SH-SY5Y (cell line): ENCODE measurements around the gene CDS2.

Experiments used
- GATA2 ChIP-seq: IDR thresholded peaks from 2 replicates; pipeline ENCODE4 v1.6.1; 2011; ENCODE audit warnings: mild to moderate bottlenecking, low read depth, low read length
- GATA3 ChIP-seq: IDR thresholded peaks from 2 replicates; pipeline ENCODE4 v1.6.1; 2011; ENCODE audit warnings: low read depth, mild to moderate bottlenecking, low read length, moderate library complexity

DNA sequence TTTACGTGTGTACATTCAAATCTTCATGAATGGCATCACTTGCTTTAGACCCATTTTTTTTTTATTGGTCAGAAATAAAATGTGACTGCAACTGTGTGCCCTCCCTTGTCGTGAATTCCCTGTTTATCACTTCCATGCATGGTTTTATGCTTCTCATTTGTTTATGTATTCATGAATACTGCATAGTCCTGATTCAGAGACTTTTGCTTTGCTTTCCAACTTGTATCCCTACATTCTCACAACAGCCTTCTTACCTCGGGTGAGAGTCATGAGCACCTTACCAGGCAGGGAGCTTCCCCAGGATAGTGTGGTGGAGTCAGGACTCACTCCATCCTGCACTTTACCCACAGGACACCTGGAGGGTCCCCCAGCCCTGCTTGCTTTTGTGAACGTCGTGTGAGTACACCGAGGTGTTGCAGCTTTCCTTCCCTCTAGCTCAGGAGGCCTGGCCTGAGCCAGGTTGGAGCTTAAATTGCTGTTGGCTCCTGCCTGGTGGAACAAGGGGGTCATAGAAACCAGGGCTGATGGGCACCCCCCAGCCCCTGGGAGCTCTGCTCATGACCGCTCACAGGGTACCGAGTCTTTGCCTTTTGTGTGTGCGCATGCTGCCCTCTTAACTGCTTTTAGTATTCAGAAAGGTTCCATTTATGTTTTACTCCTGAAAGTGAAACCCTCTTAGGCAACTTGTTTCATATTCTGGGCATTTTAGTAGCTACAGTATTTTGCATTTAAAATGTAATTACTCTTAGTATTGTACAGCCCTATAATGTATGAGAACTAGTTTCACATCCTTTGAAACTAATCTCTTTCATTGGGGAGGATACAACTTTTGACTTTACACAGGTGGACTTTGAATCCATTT is 66.0 kb downstream of the CDS2 start:
- TF ChIP-seq GATA3 (no peak), GATA2 (no peak)
